GM12878 (cell line): ENCODE data around the gene AKAP13. TPM values are rescaled to one million over a fixed set of nuclear protein-coding genes. Genes with fewer than 3 reads are reported as not detected.

ENCODE experiments used
- ATAC-seq: fragments of 200-7000 bp; cut with Tn5 transposase; 3 replicates; pipeline ENCODE4 v1.9.1; 2020; ENCODE audit warnings: mild to moderate bottlenecking, moderate library complexity
- BruUV-seq: library from RNA; stranded (reverse); fragments of 400-500 nt; replicated peaks from 2 replicates; lab custom pipeline; 2021; lab: Mats Ljungman, UMichigan
- CTCF ChIA-PET: fragments of 300-600 bp; sonication (Branson Sonifier 250); formaldehyde crosslinking; extraction: SDS; loops from one replicate; lab custom pipeline; 2021; ENCODE audit warnings: inconsistent platforms; lab: Yijun Ruan, JAX
- POLR2A ChIA-PET: fragments of 350-600 bp; formaldehyde crosslinking; extraction: SDS; loops from one replicate; lab custom pipeline; 2021; ENCODE audit warnings: inconsistent platforms; lab: Charles Lee
- RAD21 ChIA-PET: fragments of 300-600 bp; sonication (Branson Sonifier 250); formaldehyde crosslinking; loops from one replicate; lab custom pipeline; 2023; ENCODE audit warnings: antibody characterized with exemption; ENCODE audit not compliant: unreplicated experiment; lab: Charles Lee
- SMC1A ChIA-PET: fragments of 300-600 bp; sonication (Branson Sonifier 250); formaldehyde crosslinking; loops from one replicate; lab custom pipeline; 2023; ENCODE audit not compliant: unreplicated experiment, uncharacterized antibody; lab: Charles Lee
- DNase-seq: peaks from one replicate; pipeline ENCODE4 v3.0.0-alpha.2; 2011; ENCODE audit warnings: low read depth, low spot score
- FAIRE-seq: peaks from 3 replicates; lab custom pipeline; 2011; peaks lifted over from hg19 to GRCh38; lab: Jason Lieb, UNC
- H2AFZ ChIP-seq: 2 replicates; pipeline ENCODE4 v1.6.0; 2011; ENCODE audit warnings: low read depth, low read length, control low read depth; ENCODE audit not compliant: control insufficient read depth
- H3K27ac ChIP-seq: 2 replicates; pipeline ENCODE4 v1.5.1; 2011; ENCODE audit warnings: control low read depth; ENCODE audit not compliant: control insufficient read depth, insufficient read depth
- H3K27me3 ChIP-seq, 2 experiments: replicated peaks in 1 of 2; 2 replicates each; pipeline versions ENCODE4 v1.6.0 to v1.6.1; 2011; ENCODE audit warnings: low read length in 1 of 2; ENCODE audit not compliant: control insufficient read depth in 2 of 2, insufficient read depth in 2 of 2
- H3K36me3 ChIP-seq, 2 experiments: 2 replicates each; pipeline ENCODE4 v1.5.1; 2011; ENCODE audit warnings: low read length in 1 of 2; ENCODE audit not compliant: control insufficient read depth in 2 of 2, insufficient read depth in 2 of 2
- H3K4me1 ChIP-seq: 2 replicates; pipeline ENCODE4 v1.6.1; 2011; ENCODE audit warnings: mild to moderate bottlenecking, low read length, moderate library complexity, mixed read lengths; ENCODE audit not compliant: control insufficient read depth, insufficient read depth
- H3K4me2 ChIP-seq: 2 replicates; pipeline ENCODE4 v1.6.0; 2011; ENCODE audit warnings: control low read depth; ENCODE audit not compliant: control insufficient read depth, insufficient read depth
- H3K4me3 ChIP-seq: fragments of 200-600 bp; sonication (generic); 2 replicates; pipeline ENCODE4 v1.5.1; 2016
- H3K79me2 ChIP-seq: 2 replicates; pipeline ENCODE4 v1.6.0; 2011; ENCODE audit warnings: low read length; ENCODE audit not compliant: control insufficient read depth, insufficient read depth
- H3K9ac ChIP-seq: 2 replicates; pipeline ENCODE4 v1.8.0; 2011; ENCODE audit warnings: low read length, control low read depth, mixed read lengths; ENCODE audit not compliant: control insufficient read depth, insufficient read depth
- H3K9me3 ChIP-seq: replicated peaks from 3 replicates; pipeline ENCODE4 v1.5.1; 2011; ENCODE audit warnings: mild to moderate bottlenecking, low read length; ENCODE audit not compliant: control insufficient read depth, insufficient read depth
- H4K20me1 ChIP-seq: 2 replicates; pipeline ENCODE4 v1.6.0; 2011; ENCODE audit not compliant: control insufficient read depth, insufficient read depth
- CBFB ChIP-seq: IDR thresholded peaks from 2 replicates; pipeline ENCODE4 v1.6.1; 2016; ENCODE audit warnings: antibody characterized with exemption, low read depth
- EZH2 ChIP-seq: IDR thresholded peaks from 2 replicates; pipeline ENCODE4 v1.6.1; 2012; ENCODE audit warnings: low read depth, mild to moderate bottlenecking, control low read depth, inconsistent platforms, low read length, borderline replicate concordance; ENCODE audit not compliant: control insufficient read depth
- FOS ChIP-seq: IDR thresholded peaks from 3 replicates; pipeline ENCODE4 v1.6.1; 2011; ENCODE audit warnings: borderline replicate concordance; ENCODE audit not compliant: insufficient read length; ENCODE audit errors: extremely low read depth
- HDGF ChIP-seq: fragments of 450-650 bp; IDR thresholded peaks from 2 replicates; pipeline ENCODE4 v1.6.1; 2016; ENCODE audit warnings: antibody characterized with exemption
- IRF4 ChIP-seq: IDR thresholded peaks from 2 replicates; pipeline ENCODE4 v1.6.1; 2011; ENCODE audit warnings: low read depth, low read length
- JUNB ChIP-seq: IDR thresholded peaks from 2 replicates; pipeline ENCODE4 v1.6.1; 2016; ENCODE audit warnings: antibody characterized with exemption, mild to moderate bottlenecking
- KLF5 ChIP-seq: fragments of 450-650 bp; IDR thresholded peaks from 2 replicates; pipeline ENCODE4 v1.6.1; 2014; ENCODE audit warnings: mild to moderate bottlenecking; ENCODE audit not compliant: partially characterized antibody
- SPI1 ChIP-seq: IDR thresholded peaks from 2 replicates; pipeline ENCODE4 v1.6.1; 2011; ENCODE audit warnings: low read depth, mild to moderate bottlenecking, low read length, moderate library complexity, borderline replicate concordance; ENCODE audit not compliant: insufficient read depth
- SREBF1 ChIP-seq: IDR thresholded peaks from 2 replicates; pipeline ENCODE4 v1.6.1; 2012; ENCODE audit warnings: mild to moderate bottlenecking, low read length
- SUZ12 ChIP-seq: fragments of 200-600 bp; sonication (generic); IDR thresholded peaks from one replicate; pipeline ENCODE4 v1.6.1; 2018; ENCODE audit warnings: antibody characterized with exemption, mild to moderate bottlenecking; ENCODE audit not compliant: unreplicated experiment
- TAF1 ChIP-seq: IDR thresholded peaks from 2 replicates; pipeline ENCODE4 v1.6.1; 2011; ENCODE audit warnings: mild to moderate bottlenecking, low read depth, low read length, borderline replicate concordance
- TBL1XR1 ChIP-seq: IDR thresholded peaks from 2 replicates; pipeline ENCODE4 v1.6.1; 2012; ENCODE audit warnings: low read depth, low read length, improper control_type of control experiment
- TCF12 ChIP-seq: IDR thresholded peaks from 2 replicates; pipeline ENCODE4 v1.6.1; 2011; ENCODE audit warnings: low read depth, mild to moderate bottlenecking, low read length
- TCF3 ChIP-seq: IDR thresholded peaks from 2 replicates; pipeline ENCODE4 v1.6.1; 2012; ENCODE audit warnings: low read depth, mild to moderate bottlenecking, low read length, borderline replicate concordance; ENCODE audit not compliant: insufficient read depth
- YBX1 ChIP-seq: fragments of 450-650 bp; IDR thresholded peaks from 2 replicates; pipeline ENCODE4 v1.6.1; 2016; ENCODE audit warnings: antibody characterized with exemption
- ZSCAN29 ChIP-seq: fragments of 450-650 bp; IDR thresholded peaks from 2 replicates; pipeline ENCODE4 v1.6.1; 2017; ENCODE audit warnings: mild to moderate bottlenecking, moderate library complexity
- WGBS: methylation state at CpG from one replicate; pipeline ENCODE4 v1.1.6; 2016; ENCODE audit warnings: low lambda C conversion rate; ENCODE audit not compliant: insufficient replicate concordance, insufficient coverage; ENCODE audit errors: missing lambda C conversion rate; 5-methylcytosine and 5-hydroxymethylcytosine counted together
- in situ Hi-C: fragments of 300-500 bp; cut with MboI; formaldehyde crosslinking; loops from 9 replicates; pipeline ENCODE4 v1.14.3; 2018; ENCODE audit warnings: mixed read lengths
- intact Hi-C: fragments of 100-400 bp; cut with micrococcal nuclease; formaldehyde crosslinking; loops from one replicate; pipeline ENCODE4 v1.14.2; 2022; ENCODE audit not compliant: unreplicated experiment
- polyA plus RNA-seq, 11 experiments: library from polyadenylated mRNA; depleted of rRNA in 4 of 11; unstranded in 6 of 11; stranded (reverse) in 5 of 11; fragments of >200 nt; fragmentation: Nextera tagmentation in 4 of 11; fragmentation: Illumina TruSeq in 1 of 11; extraction: Ambion mirVana in 4 of 11; extraction: Trizol in 1 of 11; gene quantifications; 1 replicate in 1 of 11; 2 replicates in 10 of 11; pipeline versions ENCODE4 v1.2.1 to v1.2.3, GENCODE V29; 2011 to 2016; ENCODE audit warnings: inconsistent platforms in 2 of 11, missing spikeins in 2 of 11, low read depth in 1 of 11
- total RNA-seq, 4 experiments: library from RNA; depleted of rRNA in 3 of 4; stranded (reverse); fragments of >200 nt in 3 of 4; fragmentation: Illumina TruSeq in 1 of 4; extraction: Trizol in 1 of 4; gene quantifications; 2 replicates each; pipeline versions ENCODE4 v1.2.1 to v1.2.3, GENCODE V29; 2013 to 2021

The AKAP13 gene
- total and polyA plus RNA-seq, 10 of the 15 experiments (the other 5 are each of a cell fraction or from before 2014, with no cell fraction given): 14.4 to 74.9 (median 55.1) TPM

GRCh38 chr15:85542488-85542887 is 162.1 kb downstream of the AKAP13 start (continued):
- TF ChIP-seq EZH2 (no peak), SREBF1 (no peak), SUZ12 (no peak), ZSCAN29 (no peak), HDGF (no peak), FOS (no peak), KLF5 (no peak), TBL1XR1 (no peak), YBX1 (no peak), CBFB (no peak), TAF1 (no peak), TCF3 (no peak), TCF12 (no peak)

DNA sequence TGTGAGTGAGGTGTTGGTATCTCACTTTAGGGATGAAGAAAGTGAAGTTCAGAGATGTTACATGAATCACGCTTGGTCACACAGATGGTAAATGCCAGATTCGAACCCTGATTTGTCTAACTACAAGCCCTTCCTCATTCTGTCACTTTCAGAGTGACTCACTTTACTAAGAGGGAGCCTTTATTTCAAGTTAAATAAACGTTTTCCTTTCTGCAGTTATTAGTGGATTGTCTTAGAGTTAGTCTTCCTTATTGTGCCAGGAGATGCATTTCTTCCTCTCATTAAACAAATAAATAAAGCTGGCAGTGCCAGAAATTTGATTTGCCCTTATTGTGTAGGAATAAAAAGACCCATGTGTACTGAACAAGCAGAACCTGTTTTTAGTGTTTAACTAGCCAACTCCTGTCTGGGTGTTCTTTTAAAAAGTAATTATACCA is 162.5 kb downstream of the AKAP13 start:
- ChIA-PET POLR2A (interaction anchor here (2.1 kb wide), 1 partner anchor 9 kb away, joined by 5 read pairs; no protein-coding TSS in a partner anchor), CTCF (interaction anchor here (0.5 to 2.3 kb wide), 4 partner anchors 13 to 72 kb away, joined by 3 to 9 read pairs (median 3); no protein-coding TSS in a partner anchor), SMC1A (interaction anchor here (1.3 to 1.6 kb wide), 3 partner anchors 9 to 40 kb away, joined by 3 to 7 read pairs (median 3); no protein-coding TSS in a partner anchor), RAD21 (interaction anchor here (1.4 kb wide), 1 partner anchor 130 kb away, joined by 3 read pairs; no protein-coding TSS in a partner anchor)
- intact Hi-C loops (no loop called here), in situ Hi-C loops (no loop called here)
- 2% methylated on average over 3 of the region's 3 CpGs for WGBS
- Histone ChIP-seq H3K27me3 (no peaks in the 10 kb centered on the region), H3K4me3 (no peak overlapping the region), H3K27ac (no peak overlapping the region), H3K79me2 (0 out of 2 replicates have a peak, but pooled peaks cover 1% of the 10 kb centered on the region), H3K36me3 (peaks cover 0 to 7% of the 10 kb centered on the region in 2 experiments; a peak in 1 of 4 replicates), H4K20me1 (peaks cover 7% of the 10 kb centered on the region), H3K4me1 (peaks cover 39% of the 10 kb centered on the region), H3K9me3 (no peaks in the 10 kb centered on the region), H3K9ac (no peak overlapping the region), H2AFZ (no peak overlapping the region), H3K4me2 (peak overlapping the region; percentile 34; the same call in 1 of the 2 replicates)
- TF ChIP-seq SPI1: peak; percentile 55; the same call in 1 of the 2 replicates
- TF ChIP-seq IRF4: no peak
- peak; percentile 37 for TF ChIP-seq JUNB
- no peak for DNase-seq
- peak; percentile 7 for FAIRE-seq
- ATAC-seq: peak; percentile 58
- BruUV-seq: no TSS peak
